ENCODE measurements around the gene NEUROD2.

Gene NEUROD2

DNA sequence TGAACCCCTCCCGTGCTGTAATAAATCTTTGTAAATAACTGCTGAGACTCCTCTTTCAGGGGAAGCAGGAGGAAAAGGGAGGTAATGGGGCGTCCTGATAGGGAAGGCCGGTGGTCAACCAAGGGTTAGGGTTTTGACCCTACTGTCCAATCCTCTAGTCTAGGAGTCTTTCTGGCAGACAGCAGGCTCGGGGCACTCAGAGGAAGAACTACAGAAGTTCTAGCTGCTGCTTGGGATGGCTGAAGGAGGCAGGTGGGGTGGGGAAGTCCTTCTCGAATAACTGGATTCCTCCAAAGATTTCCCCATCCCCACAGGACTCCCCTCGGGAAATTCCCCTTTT, 28.8 kb upstream of the NEUROD2 start:
- Histone ChIP-seq H3K27ac (ENCODE audit: low read length) (peak overlapping the region; percentile 70; the same call in 1 of the 2 replicates), H3K9ac (ENCODE audit: low read length) (peak overlapping the region; percentile 86), H3K79me2 (ENCODE audit: low read length) (peaks cover 44% of the 10 kb centered on the region), H3K9me3 (replicated peaks; ENCODE audit: insufficient read depth, low read length) (no peaks in the 10 kb centered on the region), H3K4me1 (ENCODE audit: low read length) (peaks cover 9% of the 10 kb centered on the region), H4K20me1 (ENCODE audit: insufficient read depth, low read length) (peaks cover 5% of the 10 kb centered on the region; the same call in 1 of the 2 replicates), H3K4me3 (ENCODE audit: low read length) (peak overlapping the region; percentile 97), H3K9me2 (replicated peaks; ENCODE audit: insufficient read depth, low read length) (no peaks in the 10 kb centered on the region), H2AFZ (ENCODE audit: low read length) (peak overlapping the region; percentile 61), H3F3A (ENCODE audit: insufficient read depth, low read length) (no peaks in the 10 kb centered on the region), H3K4me2 (ENCODE audit: low read depth, low read length) (peak overlapping the region; percentile 99), H3K27me3 (replicated peaks; ENCODE audit: insufficient read depth, low read length) (0 out of 2 replicates have a peak, but pooled peaks cover 6% of the 10 kb centered on the region), H3K36me3 (replicated peaks; ENCODE audit: insufficient read depth, low read length) (no peaks in the 10 kb centered on the region)
- DNase-seq = no peak
- TF ChIP-seq EZH2phosphoT487 (IDR thresholded peaks at IDR 0.05; ENCODE audit: low read length) = no peak
- TF ChIP-seq, protein P1, sequence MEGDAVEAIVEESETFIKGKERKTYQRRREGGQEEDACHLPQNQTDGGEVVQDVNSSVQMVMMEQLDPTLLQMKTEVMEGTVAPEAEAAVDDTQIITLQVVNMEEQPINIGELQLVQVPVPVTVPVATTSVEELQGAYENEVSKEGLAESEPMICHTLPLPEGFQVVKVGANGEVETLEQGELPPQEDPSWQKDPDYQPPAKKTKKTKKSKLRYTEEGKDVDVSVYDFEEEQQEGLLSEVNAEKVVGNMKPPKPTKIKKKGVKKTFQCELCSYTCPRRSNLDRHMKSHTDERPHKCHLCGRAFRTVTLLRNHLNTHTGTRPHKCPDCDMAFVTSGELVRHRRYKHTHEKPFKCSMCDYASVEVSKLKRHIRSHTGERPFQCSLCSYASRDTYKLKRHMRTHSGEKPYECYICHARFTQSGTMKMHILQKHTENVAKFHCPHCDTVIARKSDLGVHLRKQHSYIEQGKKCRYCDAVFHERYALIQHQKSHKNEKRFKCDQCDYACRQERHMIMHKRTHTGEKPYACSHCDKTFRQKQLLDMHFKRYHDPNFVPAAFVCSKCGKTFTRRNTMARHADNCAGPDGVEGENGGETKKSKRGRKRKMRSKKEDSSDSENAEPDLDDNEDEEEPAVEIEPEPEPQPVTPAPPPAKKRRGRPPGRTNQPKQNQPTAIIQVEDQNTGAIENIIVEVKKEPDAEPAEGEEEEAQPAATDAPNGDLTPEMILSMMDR (IDR thresholded peaks at IDR 0.05; ENCODE audit: low read length) = no peak
- no peak for TF ChIP-seq EZH2 (optimal IDR thresholded peaks at IDR 0.05; ENCODE audit: low read depth, low read length)

DNA sequence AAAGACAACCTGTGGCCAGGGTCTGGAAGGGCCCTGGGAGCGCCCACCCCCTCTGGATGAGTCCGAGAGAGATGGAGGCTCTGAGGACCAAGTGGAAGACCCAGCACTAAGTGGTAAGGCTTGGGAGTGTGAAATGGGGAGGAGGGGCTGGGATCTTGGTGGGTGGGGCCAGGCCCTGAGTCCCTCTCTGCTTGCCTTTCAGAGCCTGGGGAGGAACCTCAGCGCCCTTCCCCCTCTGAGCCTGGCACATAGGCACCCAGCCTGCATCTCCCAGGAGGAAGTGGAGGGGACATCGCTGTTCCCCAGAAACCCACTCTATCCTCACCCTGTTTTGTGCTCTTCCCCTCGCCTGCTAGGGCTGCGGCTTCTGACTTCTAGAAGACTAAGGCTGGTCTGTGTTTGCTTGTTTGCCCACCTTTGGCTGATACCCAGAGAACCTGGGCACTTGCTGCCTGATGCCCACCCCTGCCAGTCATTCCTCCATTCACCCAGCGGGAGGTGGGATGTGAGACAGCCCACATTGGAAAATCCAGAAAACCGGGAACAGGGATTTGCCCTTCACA, 28.0 kb upstream of the NEUROD2 start:
- H3K36me3 ChIP-seq (replicated peaks; ENCODE audit: insufficient read depth, low read length) = no peaks in the 10 kb centered on the region
- no peaks in the 10 kb centered on the region for H3K9me2 ChIP-seq (replicated peaks; ENCODE audit: insufficient read depth, low read length)
- no peak overlapping the region for H3K4me3 ChIP-seq (ENCODE audit: low read length)
- peaks cover 35% of the 10 kb centered on the region for H3K79me2 ChIP-seq (ENCODE audit: low read length)
- H3K27ac ChIP-seq (ENCODE audit: low read length) = no peak overlapping the region
- peaks cover 9% of the 10 kb centered on the region for H3K4me1 ChIP-seq (ENCODE audit: low read length)
- no peak for TF ChIP-seq EZH2 (optimal IDR thresholded peaks at IDR 0.05; ENCODE audit: low read depth, low read length)
- no peak for TF ChIP-seq EZH2phosphoT487 (IDR thresholded peaks at IDR 0.05; ENCODE audit: low read length)
- TF ChIP-seq, protein P1 (IDR thresholded peaks at IDR 0.05; ENCODE audit: low read length) = no peak
- H3K4me2 ChIP-seq (ENCODE audit: low read depth, low read length) = no peak overlapping the region
- H4K20me1 ChIP-seq (ENCODE audit: insufficient read depth, low read length) = no peaks in the 10 kb centered on the region; the same call in 1 of the 2 replicates
- H3K9ac ChIP-seq (ENCODE audit: low read length) = no peak overlapping the region
- 0 out of 2 replicates have a peak, but pooled peaks cover 6% of the 10 kb centered on the region for H3K27me3 ChIP-seq (replicated peaks; ENCODE audit: insufficient read depth, low read length)
- H3K9me3 ChIP-seq (replicated peaks; ENCODE audit: insufficient read depth, low read length) = no peaks in the 10 kb centered on the region
- H2AFZ ChIP-seq (ENCODE audit: low read length) = no peak overlapping the region
- no peaks in the 10 kb centered on the region for H3F3A ChIP-seq (ENCODE audit: insufficient read depth, low read length)
- DNase-seq = no peak

DNA sequence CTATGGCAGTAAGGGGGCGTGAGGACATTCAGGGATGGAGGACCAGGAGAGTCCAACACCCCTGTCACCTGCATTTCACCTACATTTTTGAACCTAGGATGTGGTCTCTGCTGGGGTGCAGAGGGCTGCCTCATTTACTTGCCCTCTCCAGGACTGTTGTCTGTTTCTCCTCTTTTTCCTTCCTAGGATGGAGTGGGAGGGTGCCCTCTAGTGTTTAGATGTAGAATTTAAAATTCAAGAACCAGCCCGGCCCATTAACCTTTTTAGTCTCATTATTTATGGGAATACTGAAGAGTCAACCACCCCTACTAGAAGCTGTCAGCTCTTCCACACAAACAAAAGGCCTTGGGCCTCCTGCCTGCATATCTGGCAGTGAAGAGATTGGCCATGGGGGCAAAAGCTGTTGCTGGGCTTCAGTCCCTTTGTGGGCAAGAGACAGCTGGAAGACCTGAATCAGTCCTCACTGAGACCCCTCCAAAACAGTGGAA, 26.7 kb upstream of the NEUROD2 start:
- Histone ChIP-seq H3K27ac (ENCODE audit: low read length) (no peak overlapping the region), H3K9me3 (replicated peaks; ENCODE audit: insufficient read depth, low read length) (no peaks in the 10 kb centered on the region)

More for the DNA sequence above, 26.7 kb upstream of the NEUROD2 start:
- Histone ChIP-seq H3K36me3 (replicated peaks; ENCODE audit: insufficient read depth, low read length) (no peaks in the 10 kb centered on the region), H3K79me2 (ENCODE audit: low read length) (peaks cover 24% of the 10 kb centered on the region), H2AFZ (ENCODE audit: low read length) (no peak overlapping the region; the same call in 1 of the 2 replicates), H3K4me2 (ENCODE audit: low read depth, low read length) (no peak overlapping the region), H4K20me1 (ENCODE audit: insufficient read depth, low read length) (no peaks in the 10 kb centered on the region), H3K4me1 (ENCODE audit: low read length) (peaks cover 9% of the 10 kb centered on the region), H3K9me2 (replicated peaks; ENCODE audit: insufficient read depth, low read length) (no peaks in the 10 kb centered on the region), H3K27me3 (replicated peaks; ENCODE audit: insufficient read depth, low read length) (0 out of 2 replicates have a peak, but pooled peaks cover 9% of the 10 kb centered on the region), H3K4me3 (ENCODE audit: low read length) (no peak overlapping the region), H3F3A (ENCODE audit: insufficient read depth, low read length) (no peaks in the 10 kb centered on the region), H3K9ac (ENCODE audit: low read length) (no peak overlapping the region)
- TF ChIP-seq, protein P1 (IDR thresholded peaks at IDR 0.05; ENCODE audit: low read length) = peak; percentile 80
- TF ChIP-seq EZH2phosphoT487 (IDR thresholded peaks at IDR 0.05; ENCODE audit: low read length) (no peak), EZH2 (optimal IDR thresholded peaks at IDR 0.05; ENCODE audit: low read depth, low read length) (no peak)
- DNase-seq = peak; percentile 49

Measured in MM.1S (cell line).